Jurkat, Clone E6-1 (cell line): Measurements from ENCODE around the gene NELFCD.
A peak's percentile ranks its signal among the peaks of the same experiment; 100 is the strongest.

Experiments
- DNase-seq: peaks from one replicate; pipeline ENCODE4 v3.0.0-alpha.2; 2011; ENCODE audit warnings: low read depth, low spot score
- H3K4me3 ChIP-seq: 2 replicates; pipeline ENCODE4 v1.5.1; 2011; ENCODE audit warnings: mild to moderate bottlenecking, low read length, control low read depth, moderate library complexity

Gene NELFCD

DNA sequence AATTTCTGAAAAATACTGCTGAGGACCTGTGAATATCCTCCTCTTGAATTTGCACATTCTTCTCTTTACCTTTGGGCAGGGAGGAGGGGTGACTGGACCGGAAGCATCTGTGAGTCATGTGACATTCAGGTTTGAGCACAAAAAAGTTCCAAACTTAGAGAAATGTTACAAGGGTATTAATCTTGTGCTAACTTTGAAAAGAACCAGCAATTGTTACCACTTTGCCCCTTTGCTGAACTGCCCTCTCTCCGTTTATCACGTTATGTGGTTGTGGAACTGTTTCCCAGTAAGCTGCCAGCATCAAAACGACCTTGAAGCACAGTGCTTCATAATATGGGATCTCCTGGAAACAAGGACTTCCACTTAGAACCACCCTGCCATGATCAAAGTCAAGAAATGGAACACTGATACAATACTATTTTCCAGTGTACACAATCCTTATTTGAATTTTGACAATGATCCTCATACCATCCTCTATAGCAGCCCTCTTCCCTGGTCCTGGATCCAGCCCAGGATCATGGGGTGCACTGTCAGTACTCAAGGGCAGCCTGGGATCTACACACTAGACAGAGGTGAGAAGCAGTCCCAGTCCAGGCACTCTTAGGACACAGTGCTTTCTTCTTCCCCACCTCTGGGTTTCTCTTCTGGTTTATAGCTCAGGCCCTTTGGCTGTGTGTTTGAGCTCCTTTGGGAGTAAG lies 35.9 kb downstream of the NELFCD start:
- no peak for DNase-seq
- no peak overlapping the region for H3K4me3 ChIP-seq

DNA sequence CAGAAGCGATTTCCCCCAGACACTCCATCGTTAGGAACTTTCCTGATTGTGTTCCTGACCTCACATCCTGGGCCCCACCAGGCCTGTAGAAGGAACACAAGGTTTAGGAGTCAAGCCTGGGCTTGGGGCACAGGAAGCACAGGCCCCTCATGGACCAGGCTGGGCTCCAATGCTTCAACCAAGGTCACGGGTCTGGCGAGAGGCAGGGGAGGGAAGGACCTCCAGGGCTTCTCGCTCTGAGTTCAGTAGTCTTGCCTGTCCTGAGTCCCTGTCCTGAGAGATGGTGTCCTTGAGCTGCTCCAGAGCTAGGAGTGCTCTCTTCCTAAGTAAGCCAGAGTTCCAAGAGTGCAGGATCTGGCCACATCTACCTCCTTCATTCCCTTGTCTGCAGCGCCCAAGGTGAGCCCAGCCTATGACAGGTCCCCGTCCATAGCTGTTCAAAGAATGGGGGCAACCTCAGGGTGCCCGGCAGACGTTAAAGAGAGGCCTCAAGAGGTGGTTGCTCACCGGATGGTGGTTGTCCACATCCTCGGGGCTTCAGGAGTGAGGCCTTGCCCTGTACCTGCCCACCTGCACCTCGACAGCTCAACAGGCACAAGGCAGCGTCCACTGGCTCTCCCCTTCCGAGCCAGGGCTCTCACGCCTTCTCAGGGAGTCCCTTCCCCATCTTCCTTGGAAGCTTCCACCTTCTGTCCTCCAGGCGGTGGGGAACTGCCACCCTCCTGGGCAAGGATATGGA lies 36.6 kb downstream of the NELFCD start:
- no peak for DNase-seq
- no peak overlapping the region for H3K4me3 ChIP-seq

DNA sequence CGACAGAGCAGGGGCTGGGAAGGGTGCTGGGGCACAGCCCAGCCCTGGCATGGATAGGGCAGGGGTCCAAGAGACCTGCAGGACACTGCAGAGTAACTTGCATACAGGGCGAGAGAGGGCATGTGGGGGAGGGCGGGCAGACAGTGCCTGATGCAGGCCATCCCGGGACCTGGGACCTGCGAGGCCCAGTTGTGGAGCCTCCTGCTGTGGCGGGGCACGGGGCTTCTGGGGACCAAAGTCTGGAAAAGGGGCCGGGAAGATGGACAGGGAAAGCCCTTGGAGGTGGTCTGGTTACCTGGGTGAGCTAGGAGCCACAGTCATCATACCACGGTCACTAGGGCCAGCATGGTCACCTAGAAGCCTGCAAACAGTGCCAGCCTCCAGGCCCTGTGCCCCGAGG lies 37.8 kb downstream of the NELFCD start:
- no peak overlapping the region for H3K4me3 ChIP-seq
- DNase-seq = no peak

DNA sequence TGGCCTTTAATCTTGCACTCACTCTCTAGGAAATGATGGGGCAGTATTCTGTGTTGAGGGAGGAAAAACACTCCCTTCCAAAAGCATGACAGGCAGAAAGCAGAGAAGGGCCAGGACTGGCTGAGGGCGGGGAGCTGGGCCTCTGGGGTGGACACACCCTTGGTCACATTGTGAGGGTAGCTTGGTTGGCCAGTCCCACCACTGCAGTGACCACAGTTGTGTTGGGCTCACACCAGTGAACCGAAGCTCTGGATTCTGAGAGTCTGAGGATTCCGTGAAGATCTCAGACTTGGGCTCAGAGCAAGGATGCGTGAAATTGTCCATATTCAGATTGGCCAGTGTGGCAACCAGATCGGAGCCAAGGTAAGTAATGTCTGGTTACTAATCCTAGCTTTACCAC lies 38.2 kb downstream of the NELFCD start, which contains the start of gene TUBB1:
Gene TUBB1, plus strand, starts transcription at position 213 of the 400 bp plus-strand sequence. Its CDS starts 94 bp downstream, at position 307.
- no peak for DNase-seq
- H3K4me3 ChIP-seq = no peak within 1 kb of the TSS

DNA sequence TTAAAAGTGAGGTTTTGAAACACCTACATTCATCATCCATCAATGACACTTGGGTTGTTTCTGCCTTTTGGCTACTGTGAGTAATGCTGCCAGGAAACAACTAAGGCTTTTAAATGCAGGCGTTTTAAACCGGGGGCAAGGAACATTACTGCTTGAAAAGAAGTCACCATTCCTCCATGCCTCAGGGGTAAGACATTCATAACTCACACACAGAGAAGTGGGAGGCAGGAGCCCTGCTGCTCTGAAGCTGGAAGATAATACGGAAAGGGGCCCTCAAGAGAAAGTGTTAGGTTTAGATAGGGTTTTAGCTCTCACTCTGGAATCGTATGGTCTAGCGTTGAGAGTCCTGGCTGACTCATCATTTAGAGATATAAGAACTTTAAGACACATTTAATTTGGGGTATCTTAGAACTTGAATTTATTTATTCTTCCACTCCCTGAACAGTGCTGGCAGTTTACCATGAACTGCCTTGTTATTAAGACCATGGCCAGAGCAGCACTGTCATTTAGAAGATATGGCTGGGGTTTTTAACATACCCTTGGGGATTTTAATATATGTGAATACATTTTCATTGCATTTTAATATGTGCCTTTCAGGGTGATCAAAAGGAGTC lies 40.0 kb downstream of the NELFCD start:
- H3K4me3 ChIP-seq = no peak overlapping the region
- no peak for DNase-seq

DNA sequence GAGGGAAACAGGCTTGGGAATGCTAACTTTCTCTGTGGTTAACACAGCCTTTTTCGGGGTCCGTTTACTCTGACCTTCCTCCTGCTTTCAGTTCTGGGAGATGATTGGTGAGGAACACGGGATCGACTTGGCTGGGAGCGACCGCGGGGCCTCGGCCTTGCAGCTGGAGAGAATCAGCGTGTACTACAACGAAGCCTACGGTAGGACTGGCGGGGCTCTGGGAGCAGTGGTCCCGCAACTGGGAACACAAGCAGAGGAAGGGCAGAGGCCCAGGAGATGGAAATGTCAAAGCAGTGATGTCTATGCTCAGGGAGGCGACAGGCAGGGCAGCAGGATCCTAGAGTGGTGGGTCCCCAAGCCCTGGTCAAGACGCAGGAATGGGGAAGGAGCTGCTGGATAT lies 41.7 kb downstream of the NELFCD start:
- H3K4me3 ChIP-seq = no peak overlapping the region
- no peak for DNase-seq

DNA sequence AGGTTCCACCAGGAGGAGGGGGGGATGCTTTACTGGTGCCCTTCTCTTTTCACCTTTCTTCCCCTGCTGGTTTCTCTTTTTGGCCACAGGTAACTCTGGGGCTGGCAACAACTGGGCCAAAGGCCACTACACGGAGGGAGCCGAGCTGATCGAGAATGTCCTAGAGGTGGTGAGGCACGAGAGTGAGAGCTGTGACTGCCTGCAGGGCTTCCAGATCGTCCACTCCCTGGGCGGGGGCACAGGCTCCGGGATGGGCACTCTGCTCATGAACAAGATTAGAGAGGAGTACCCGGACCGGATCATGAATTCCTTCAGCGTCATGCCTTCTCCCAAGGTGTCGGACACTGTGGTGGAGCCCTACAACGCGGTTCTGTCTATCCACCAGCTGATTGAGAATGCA lies 42.6 kb downstream of the NELFCD start:
- no peak overlapping the region for H3K4me3 ChIP-seq
- no peak for DNase-seq

DNA sequence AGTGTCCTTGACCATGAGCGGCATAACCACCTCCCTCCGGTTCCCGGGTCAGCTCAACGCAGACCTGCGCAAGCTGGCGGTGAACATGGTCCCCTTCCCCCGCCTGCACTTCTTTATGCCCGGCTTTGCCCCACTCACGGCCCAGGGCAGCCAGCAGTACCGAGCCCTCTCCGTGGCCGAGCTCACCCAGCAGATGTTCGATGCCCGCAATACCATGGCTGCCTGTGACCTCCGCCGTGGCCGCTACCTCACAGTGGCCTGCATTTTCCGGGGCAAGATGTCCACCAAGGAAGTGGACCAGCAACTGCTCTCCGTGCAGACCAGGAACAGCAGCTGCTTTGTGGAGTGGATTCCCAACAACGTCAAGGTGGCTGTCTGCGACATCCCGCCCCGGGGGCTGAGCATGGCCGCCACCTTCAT lies 43.1 kb downstream of the NELFCD start:
- no peak overlapping the region for H3K4me3 ChIP-seq

DNA sequence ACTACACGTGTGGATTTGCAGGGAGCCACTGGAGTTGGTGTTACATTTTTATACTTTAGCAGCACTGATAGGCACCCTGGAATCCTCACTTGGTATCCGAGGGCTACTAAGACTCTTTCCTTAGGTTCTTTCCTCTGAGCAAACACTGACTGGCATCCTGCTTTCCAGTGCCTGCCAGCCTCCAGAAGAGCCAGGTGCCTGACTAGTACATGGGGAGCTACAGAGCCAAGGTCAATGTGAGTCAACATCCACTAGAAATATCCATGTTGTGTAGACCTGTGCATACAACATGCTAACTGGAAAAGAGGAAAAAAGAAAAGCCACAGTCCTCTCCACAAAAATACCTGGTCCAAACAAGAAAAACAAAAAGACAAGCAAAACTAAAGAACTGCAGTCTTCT lies 44.0 kb downstream of the NELFCD start:
- no peak overlapping the region for H3K4me3 ChIP-seq
- DNase-seq = no peak

More for the DNA sequence above, 43.1 kb downstream of the NELFCD start:
- no peak for DNase-seq

DNA sequence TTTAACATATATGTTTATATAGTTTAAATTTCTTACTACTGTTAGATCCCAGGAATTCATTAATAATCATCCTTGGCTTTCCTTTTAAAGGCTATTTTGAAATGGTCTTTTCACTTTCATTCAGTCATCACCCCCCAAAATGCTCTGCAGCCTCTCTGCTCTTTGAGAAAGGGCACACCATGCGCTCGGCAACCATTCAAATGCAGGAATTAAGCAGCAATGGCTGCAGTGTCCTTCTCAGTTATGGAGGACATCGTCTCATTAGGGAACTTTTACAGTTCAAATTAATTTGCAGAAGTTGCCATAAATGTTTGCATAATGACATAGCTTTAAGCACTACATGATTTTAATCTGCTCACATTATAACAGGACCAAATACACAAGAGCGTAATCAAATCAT lies 44.5 kb downstream of the NELFCD start:
- no peak for DNase-seq
- no peak overlapping the region for H3K4me3 ChIP-seq

DNA sequence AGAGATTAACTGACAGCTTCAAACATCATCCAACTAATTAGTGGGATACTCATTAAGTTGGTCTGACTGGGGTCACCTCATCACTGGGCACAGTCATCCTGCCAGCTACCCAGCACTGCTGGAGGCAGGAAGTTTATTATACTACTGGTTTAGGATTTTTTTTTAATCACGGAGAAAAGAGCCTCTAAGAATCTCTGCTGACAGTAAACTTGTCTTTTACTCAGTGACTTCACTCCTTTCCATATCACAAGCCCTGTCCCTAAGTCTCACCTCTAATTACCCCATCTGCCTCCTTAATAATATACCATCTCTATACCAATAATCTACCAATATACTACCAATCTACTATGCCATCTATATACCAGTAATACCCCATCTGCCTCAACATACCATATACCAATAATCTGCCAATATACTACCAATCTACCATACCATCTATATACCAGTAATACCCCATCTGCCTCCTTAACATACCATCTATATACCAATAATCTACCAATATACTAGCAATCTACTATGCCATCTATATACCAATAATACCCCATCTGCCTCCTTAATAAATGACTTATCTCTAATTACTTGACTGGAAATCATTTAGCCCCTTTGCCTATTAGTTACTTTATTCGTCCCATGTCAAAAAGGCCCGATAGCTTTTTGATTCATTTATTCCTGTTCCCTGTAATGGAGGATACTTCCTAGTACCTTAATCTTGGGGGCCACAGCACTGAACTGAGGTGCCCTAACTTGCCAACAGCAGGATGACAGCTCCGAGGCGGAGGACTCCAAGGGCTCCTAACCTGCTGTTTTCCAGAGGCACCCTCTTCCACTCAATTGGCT lies 46.1 kb downstream of the NELFCD start:
- no peak for DNase-seq

DNA sequence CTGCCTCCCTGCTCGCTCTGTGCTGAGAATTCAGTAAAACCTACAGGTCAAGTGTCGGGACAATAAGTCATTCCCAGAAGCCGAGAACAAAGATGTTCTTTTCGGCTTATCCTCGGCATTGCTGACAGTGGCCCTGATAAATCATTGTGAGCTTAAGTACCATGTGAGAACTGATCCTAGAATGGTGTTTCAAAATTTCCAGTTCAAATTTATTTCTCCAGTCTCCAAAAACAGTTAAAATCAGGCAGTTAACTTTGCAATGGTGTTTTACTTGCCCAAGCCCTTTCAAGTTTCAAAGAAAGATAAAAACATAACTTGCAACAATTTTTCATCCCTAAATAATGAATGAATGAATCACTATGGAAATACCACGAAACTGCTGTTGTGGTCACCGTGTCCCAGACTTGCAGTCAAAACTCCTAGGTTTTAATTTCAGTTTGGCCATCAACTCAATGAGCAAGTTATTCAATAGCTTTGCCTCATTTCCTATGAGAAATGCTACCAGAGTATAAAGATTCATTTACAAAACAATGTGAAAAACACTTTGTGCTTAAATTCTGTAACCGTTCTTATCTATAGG lies 46.8 kb downstream of the NELFCD start:
- no peak overlapping the region for H3K4me3 ChIP-seq
- no peak for DNase-seq

More for the DNA sequence above, 46.1 kb downstream of the NELFCD start:
- no peak overlapping the region for H3K4me3 ChIP-seq

DNA sequence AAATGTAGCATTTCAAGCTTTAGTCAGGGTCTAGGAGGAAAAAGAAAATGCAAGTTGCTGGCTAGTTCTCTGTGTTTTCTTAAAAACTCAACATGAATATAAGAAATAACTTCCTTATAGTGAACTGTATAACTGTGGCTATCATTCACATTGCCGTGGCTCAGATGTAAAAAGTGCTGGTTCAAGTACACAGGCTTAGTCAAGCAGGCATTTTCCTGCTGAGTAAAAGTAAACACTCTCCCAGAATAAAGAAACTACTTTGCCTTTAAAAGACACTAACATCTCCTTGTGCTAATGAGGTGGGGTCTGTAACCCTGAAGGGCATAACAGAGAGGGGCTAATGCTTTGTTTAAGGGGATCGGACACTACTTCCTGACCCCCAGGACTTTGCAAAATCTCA lies 47.8 kb downstream of the NELFCD start:
- DNase-seq = no peak

DNA sequence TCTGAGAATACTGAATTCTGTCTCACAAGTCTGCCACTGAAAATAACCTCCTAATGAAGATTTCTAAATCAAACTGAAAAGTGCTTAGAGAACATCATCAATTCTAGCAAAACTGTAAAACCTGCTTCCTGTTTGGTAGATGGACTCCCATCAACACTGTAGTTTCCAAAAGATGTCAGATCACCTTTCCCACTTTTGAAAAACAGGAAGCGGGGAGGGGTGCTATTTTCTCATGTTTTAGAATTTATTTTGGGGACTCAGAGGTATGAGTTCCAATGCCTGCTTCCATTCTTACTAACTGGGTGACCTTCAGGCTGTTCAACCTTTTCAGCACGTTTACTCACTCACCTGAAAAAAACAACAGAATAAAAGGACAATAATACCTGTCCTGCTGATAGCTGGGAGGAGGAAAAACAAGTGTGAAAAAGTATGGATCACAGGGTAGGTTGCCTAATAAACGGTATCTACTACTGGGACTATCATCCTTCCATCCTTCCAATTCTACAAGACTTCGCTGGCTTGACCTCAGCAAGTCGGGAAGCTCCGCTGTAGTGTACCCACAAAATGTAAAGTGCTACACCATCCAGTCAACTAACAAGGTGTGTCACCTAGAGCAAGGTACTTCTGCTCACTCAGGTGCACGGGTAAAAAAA lies 50.0 kb downstream of the NELFCD start:
- H3K4me3 ChIP-seq = peak overlapping the region; percentile 73
- no peak for DNase-seq

More for the DNA sequence above, 47.8 kb downstream of the NELFCD start:
- H3K4me3 ChIP-seq = no peak overlapping the region

DNA sequence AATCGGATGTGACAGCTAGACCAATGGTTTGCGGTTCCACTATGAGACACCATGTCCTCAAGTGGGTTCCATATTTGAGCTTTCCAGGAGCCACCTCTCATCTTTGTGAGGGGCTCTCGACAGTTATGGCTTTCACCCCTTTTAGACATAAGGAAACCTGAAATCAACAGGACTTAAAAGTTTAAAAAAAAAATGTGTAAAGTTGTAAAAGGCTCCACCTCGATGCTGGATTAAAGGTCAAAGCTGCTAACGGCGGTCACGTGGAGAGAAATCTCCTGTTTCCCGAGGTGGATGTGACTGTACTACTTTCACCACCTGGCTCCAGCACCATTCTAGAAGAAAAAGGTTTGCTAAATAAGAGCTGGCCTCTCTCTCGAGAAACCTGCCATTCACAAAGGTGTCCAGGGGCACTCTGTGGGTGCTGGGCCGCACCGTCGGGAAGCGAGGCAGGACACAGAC lies 50.5 kb downstream of the NELFCD start:
- H3K4me3 ChIP-seq = peak overlapping the region; percentile 73
- no peak for DNase-seq

DNA sequence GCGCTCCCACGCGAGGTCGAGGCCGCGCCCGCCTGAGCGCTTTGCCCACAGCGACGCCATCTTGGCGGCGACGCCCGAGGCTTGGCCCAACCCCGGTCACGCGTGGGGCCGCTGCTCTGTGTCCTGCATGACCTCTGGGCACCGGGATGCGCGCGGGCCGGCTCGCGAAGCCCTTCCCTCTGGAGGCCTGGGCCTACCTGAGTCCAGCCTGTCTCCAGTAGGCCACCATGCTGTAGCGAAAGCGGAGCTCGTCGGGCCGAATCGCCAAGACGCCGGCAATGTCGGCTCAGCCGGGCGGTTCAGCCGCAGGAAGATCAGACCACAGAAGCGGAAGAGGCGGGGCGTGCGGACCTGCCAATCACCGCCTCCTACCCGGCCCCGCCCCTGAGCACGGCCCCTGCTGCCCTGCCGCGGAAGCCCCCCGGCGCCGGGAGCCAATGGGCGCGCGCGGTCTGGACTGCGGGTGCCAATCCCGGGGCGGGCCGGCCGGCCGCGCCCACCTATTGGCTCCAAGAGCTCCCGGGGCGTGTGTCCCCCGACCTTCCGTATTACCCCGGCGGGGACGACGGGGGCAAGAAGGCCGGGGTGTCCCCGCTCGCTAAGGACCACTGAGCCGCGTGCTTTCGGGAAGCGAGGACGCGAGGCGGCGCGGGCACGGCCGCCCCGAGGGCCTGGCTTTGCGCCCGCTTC lies 51.1 kb downstream of the NELFCD start, which contains the start of gene ATP5F1E:
Gene ATP5F1E, minus strand, starts transcription at position 313 of the 690 bp plus-strand sequence. Its CDS starts 84 bp downstream, at position 229.
- peak; percentile 90 for DNase-seq
- H3K4me3 ChIP-seq = peak within 1 kb of the TSS; percentile 73

DNA sequence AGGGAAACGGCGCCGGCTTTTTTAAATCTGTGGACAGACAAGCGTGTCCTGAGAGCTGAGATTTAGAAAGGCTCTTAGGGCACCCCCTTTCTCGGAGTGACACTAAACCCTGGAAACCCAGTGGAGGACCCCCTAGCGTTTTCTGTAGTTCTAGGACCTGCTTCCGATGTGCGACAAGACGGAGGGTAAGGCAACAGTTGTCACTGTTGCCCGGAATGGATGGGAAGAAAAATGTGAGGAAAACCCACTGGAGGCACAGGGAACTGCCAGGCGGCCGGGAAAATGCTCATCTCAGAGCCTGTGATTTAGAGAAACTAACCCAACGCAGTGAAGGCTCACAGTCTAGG lies 51.6 kb downstream of the NELFCD start:
- DNase-seq = peak; percentile 50
- peak overlapping the region; percentile 53 for H3K4me3 ChIP-seq

DNA sequence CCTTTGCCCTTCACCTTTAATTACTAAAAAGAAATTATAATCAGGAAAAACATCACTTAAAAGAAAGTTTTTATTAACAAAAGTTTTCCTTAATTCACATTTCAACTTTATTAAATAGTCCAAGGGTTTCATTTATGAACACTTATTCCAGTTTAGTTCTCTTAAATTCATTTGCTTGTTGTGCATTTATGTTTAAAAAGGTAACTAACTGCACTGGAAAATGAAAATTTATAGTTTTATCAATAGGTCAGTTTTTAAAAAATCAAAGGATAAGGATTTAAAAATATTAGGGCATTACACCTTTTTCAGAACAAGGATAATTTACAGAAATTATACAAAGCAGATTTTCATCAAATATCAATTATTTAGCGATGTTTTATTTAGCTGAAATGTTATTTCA lies 52.0 kb downstream of the NELFCD start:
- H3K4me3 ChIP-seq = peak overlapping the region; percentile 53
- DNase-seq = no peak
